Neural progenitor cell (in vitro differentiated cells): Measurements from ENCODE around the gene SDHAF3.

ENCODE experiments used
- CTCF ChIP-seq: fragments of 200-600 bp; sonication (generic); IDR thresholded peaks from 2 replicates; pipeline ENCODE4 v1.5.1; 2017; ENCODE audit warnings: antibody characterized with exemption, mild to moderate bottlenecking
- EZH2 ChIP-seq: fragments of 200-600 bp; sonication (generic); IDR thresholded peaks from 2 replicates; pipeline ENCODE4 v1.6.1; 2017; ENCODE audit warnings: antibody characterized with exemption, mild to moderate bottlenecking, moderate library complexity

- TF ChIP-seq CTCF, result no peak
- TF ChIP-seq EZH2, result no peak
Observed at GRCh38 chr7:97096661-97097060, 20.8 kb upstream of the SDHAF3 start.
